Common myeloid progenitor, CD34-positive (primary cell): Measurements from ENCODE around the gene TTC23L.
A peak's percentile ranks its signal among the peaks of the same experiment; 100 is the strongest.

Experiments
- CTCF ChIA-PET: fragments of 350-600 bp; sonication (Branson Sonifier 250); formaldehyde crosslinking; loops from one replicate; lab custom pipeline; 2021; ENCODE audit warnings: antibody characterized with exemption; lab: Charles Lee
- POLR2A ChIA-PET: fragments of 350-600 bp; sonication (Branson Sonifier 250); formaldehyde crosslinking; loops from one replicate; lab custom pipeline; 2021; ENCODE audit warnings: antibody characterized with exemption; lab: Charles Lee
- DNase-seq, 3 donors: peaks; one replicate each; pipeline versions ENCODE4 v3.0.0 to v3.0.0-alpha.2; 2013
- H3K27ac ChIP-seq, 2 experiments: 1 replicate in 1 of 2; 2 replicates in 1 of 2; pipeline ENCODE4 v1.7.0; 2013; ENCODE audit warnings: inconsistent platforms in 2 of 2, low read length in 2 of 2, mild to moderate bottlenecking in 2 of 2, low read depth in 1 of 2, moderate library complexity in 1 of 2; ENCODE audit not compliant: severe bottlenecking in 2 of 2, insufficient read depth in 1 of 2, poor library complexity in 1 of 2
- H3K27me3 ChIP-seq, 5 experiments: replicated peaks in 2 of 5; 1 replicate in 3 of 5; 2 replicates in 2 of 5; pipeline versions ENCODE4 v1.6.1 to v1.7.0; 2013; ENCODE audit warnings: low read length in 4 of 5, mild to moderate bottlenecking in 2 of 5, moderate library complexity in 2 of 5, inconsistent platforms in 1 of 5; ENCODE audit not compliant: insufficient read depth in 5 of 5, control insufficient read depth in 4 of 5
- H3K36me3 ChIP-seq, 4 experiments: 1 replicate in 2 of 4; 2 replicates in 2 of 4; pipeline versions ENCODE4 v1.6.1 to v1.7.0; 2013; ENCODE audit warnings: low read length in 3 of 4, control low read depth in 1 of 4, mild to moderate bottlenecking in 1 of 4; ENCODE audit not compliant: control insufficient read depth in 4 of 4, insufficient read depth in 4 of 4
- H3K4me1 ChIP-seq, 4 experiments: 1 replicate in 3 of 4; 2 replicates in 1 of 4; pipeline versions ENCODE4 v1.6.1 to v1.7.1; 2013; ENCODE audit warnings: low read length in 3 of 4, mild to moderate bottlenecking in 3 of 4, control low read depth in 1 of 4, inconsistent platforms in 1 of 4, moderate library complexity in 1 of 4; ENCODE audit not compliant: control insufficient read depth in 4 of 4, insufficient read depth in 4 of 4; ENCODE audit errors: control extremely low read depth in 1 of 4
- H3K4me3 ChIP-seq, 7 experiments: 1 replicate in 4 of 7; 2 replicates in 3 of 7; pipeline versions ENCODE4 v1.5.1 to v1.7.0; 2013; ENCODE audit warnings: mild to moderate bottlenecking in 7 of 7, low read length in 6 of 7, moderate library complexity in 6 of 7, inconsistent platforms in 2 of 7, low read depth in 2 of 7, control low read depth in 1 of 7; ENCODE audit not compliant: insufficient read depth in 4 of 7, control insufficient read depth in 1 of 7; ENCODE audit errors: extremely low read depth in 1 of 7
- H3K9me3 ChIP-seq, 5 experiments: 1 replicate in 4 of 5; 2 replicates in 1 of 5; pipeline versions ENCODE4 v1.6.1 to v1.7.1; 2013; ENCODE audit warnings: low read length in 4 of 5, mild to moderate bottlenecking in 2 of 5, inconsistent platforms in 1 of 5, low read depth in 1 of 5, moderate library complexity in 1 of 5; ENCODE audit not compliant: control insufficient read depth in 4 of 5, insufficient read depth in 2 of 5; ENCODE audit errors: control extremely low read depth in 1 of 5
- WGBS: methylation state at CpG from one replicate; pipeline ENCODE4 v1.1.5; 2013; ENCODE audit not compliant: insufficient coverage; 5-methylcytosine and 5-hydroxymethylcytosine counted together

Gene TTC23L

DNA sequence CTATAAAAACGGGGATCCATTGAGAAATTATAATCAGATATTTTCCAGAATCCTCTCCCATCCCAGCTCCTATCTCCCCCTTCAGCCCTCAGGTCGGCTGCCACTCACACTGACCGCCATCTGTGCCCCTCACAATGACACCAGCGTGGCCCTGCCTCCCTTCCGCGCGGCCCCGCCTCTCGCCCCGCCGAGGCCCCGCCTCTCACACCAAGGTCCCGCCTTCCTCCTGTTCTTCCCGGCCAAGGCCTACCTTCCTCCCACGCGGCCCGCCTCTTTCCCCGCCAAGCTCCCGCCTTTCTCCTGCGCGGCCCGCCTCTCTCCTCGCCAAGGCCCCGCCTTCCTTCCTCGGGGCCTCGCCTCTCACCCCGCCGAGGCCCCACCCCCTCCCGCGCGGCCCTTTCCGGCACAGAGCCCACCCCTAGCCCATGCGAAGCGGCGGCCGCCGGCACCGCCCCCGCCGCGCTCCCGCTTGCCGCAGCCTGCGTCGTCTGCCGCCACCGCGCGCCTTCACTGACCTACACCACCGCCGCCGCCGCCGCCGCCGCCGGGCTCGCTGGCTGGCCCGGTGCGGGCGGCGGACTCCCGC is 90.3 kb downstream of the TTC23L start, which contains the start of gene DNAJC21:
TSS of gene DNAJC21 (plus strand) at position 426 of the 586 bp plus-strand sequence. CDS start 261 bp downstream, outside the sequence.
- CTCF ChIA-PET, result interaction anchor here (0.6 to 2.4 kb wide), 5 partner anchors 8 to 453 kb away, joined by 3 to 8 read pairs (median 4); partner anchors contain the start of gene RAD1
- no peaks in the 10 kb centered on the region for H3K27me3 ChIP-seq
- peaks cover 8 to 25% (median 16%) of the 10 kb centered on the region in 4 experiments for H3K4me1 ChIP-seq
- peak within 1 kb of the TSS; percentile 83 to 99 (median 97) for H3K4me3 ChIP-seq
- WGBS, result under 1% methylated on average over 33 of the region's 63 CpGs
- H3K27ac ChIP-seq, result peak within 1 kb of the TSS; percentile 81 to 90
- POLR2A ChIA-PET, result interaction anchor here (1.0 to 2.1 kb wide), 2 partner anchors 14 to 90 kb away, joined by 5 to 27 read pairs; partner anchors contain the start of genes BRIX1, RAD1 and TTC23L
- H3K9me3 ChIP-seq, result no peaks in the 10 kb centered on the region
- peaks cover 2 to 36% (median 18%) of the 10 kb centered on the region in 4 experiments for H3K36me3 ChIP-seq
- DNase-seq, result peak; percentile 97 to 99 (median 98)

DNA sequence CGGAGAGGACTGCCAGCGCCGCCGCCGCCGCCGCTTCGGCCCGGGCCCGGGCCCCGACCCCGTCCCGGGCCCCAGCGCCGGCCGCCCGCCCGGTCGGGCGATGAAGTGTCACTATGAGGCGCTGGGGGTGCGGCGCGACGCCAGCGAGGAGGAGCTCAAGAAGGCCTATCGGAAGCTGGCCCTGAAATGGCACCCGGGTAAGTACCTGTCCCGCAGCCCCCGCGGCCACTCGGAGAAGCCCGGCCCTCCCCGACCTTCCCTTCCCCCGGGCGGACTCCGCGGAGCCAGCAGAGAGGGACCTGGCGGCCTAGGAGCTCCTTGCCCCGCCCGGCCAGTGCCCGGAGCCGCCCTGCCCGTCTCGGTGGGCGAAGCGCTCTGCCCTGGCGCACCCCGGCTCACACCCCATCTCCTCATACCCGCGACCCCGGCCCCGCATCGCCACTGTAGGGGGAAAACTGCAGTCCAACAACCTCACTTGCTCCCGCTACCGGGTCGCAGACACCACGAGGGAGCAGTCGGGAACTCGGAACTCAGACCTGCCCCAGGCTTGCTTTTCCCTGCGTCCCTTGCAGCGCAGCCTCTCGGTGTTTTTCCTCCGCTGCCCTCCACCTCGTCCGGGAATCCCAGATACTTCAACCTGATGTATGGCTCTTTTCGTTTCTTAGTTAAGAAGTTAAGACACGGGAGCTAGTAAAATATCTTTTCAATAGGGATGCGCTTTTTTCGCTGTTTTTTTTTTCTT is 90.9 kb downstream of the TTC23L start:
- CTCF ChIA-PET, result interaction anchor here (0.6 to 2.4 kb wide), 5 partner anchors 9 to 454 kb away, joined by 3 to 8 read pairs (median 4); partner anchors contain the start of gene RAD1

DNA sequence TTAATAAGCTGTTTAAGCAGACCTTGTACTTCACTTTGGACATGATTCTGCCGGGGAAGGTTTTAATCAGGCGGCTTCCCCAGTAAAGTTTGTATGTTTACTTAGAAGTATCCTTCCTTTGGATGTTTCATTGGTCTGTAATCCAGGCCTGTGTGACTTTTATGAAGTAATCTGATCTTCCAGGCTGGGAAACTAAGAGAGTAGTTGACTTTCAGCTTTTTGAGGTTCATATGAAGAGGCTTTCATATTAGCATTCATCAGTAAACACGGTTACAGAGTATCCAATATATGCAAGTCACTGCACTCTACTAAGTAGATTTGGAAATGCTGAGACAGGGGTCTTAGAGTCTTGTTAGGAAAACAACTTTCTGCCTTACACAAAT is 91.5 kb downstream of the TTC23L start:
- no peaks in the 10 kb centered on the region for H3K9me3 ChIP-seq
- ChIA-PET POLR2A (interaction anchor here (0.6 to 2.1 kb wide), 2 partner anchors 15 kb away, joined by 5 to 27 read pairs; partner anchors contain the start of genes BRIX1 and RAD1), CTCF (interaction anchor here (1.8 kb wide), 2 partner anchors 9 to 444 kb away, joined by 3 to 4 read pairs; no protein-coding TSS in a partner anchor)
- peak overlapping the region; percentile 81 to 90 for H3K27ac ChIP-seq
- 0% methylated on average over 2 of the region's 3 CpGs for WGBS
- peak overlapping the region; percentile 67 to 99 (median 97) for H3K4me3 ChIP-seq
- H3K4me1 ChIP-seq, result peaks cover 8 to 25% (median 16%) of the 10 kb centered on the region in 4 experiments
- H3K36me3 ChIP-seq, result peaks cover 0 to 37% (median 17%) of the 10 kb centered on the region in 4 experiments
- H3K27me3 ChIP-seq, result no peaks in the 10 kb centered on the region
- peak in 2 of 3 donors; percentile 23 to 38 for DNase-seq

More for the DNA sequence above, 90.9 kb downstream of the TTC23L start:
- Histone ChIP-seq H3K9me3 (no peaks in the 10 kb centered on the region), H3K36me3 (peaks cover 2 to 37% (median 19%) of the 10 kb centered on the region in 4 experiments), H3K4me3 (peak overlapping the region; percentile 67 to 99 (median 97)), H3K27me3 (no peaks in the 10 kb centered on the region), H3K4me1 (peaks cover 8 to 25% (median 16%) of the 10 kb centered on the region in 4 experiments), H3K27ac (peak overlapping the region; percentile 81 to 90)
- WGBS, result 0% methylated on average over 65 of the region's 70 CpGs
- POLR2A ChIA-PET, result interaction anchor here (1.0 to 2.1 kb wide), 2 partner anchors 14 to 90 kb away, joined by 5 to 27 read pairs; partner anchors contain the start of genes BRIX1, RAD1 and TTC23L
- peak; percentile 85 to 95 (median 94) for DNase-seq

DNA sequence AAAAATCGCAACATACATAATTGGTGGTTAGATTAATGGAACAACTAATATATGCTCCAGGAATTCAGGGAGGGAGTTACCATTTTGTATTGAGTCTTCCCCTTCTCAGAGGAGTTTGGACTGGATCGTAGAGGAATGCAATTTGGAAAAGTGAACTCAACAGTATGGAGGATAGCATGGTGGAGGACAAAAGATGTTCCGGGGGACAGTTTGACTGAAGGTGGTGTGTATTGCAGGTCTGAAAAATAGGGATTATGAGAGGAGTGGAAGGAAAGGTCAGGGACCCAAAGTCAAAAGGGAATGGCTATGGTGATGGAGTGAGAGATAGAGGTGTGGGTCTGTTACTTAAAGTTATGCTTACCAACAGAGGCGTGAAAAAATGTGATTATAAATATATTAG is 91.9 kb downstream of the TTC23L start:
- peaks cover 8 to 25% (median 16%) of the 10 kb centered on the region in 4 experiments for H3K4me1 ChIP-seq
- H3K36me3 ChIP-seq, result peaks cover 0 to 33% (median 16%) of the 10 kb centered on the region in 4 experiments
- H3K9me3 ChIP-seq, result no peaks in the 10 kb centered on the region
- H3K27me3 ChIP-seq, result no peaks in the 10 kb centered on the region
- ChIA-PET CTCF (interaction anchor here (1.8 kb wide), 2 partner anchors 10 to 445 kb away, joined by 3 to 4 read pairs; no protein-coding TSS in a partner anchor), POLR2A (interaction anchor here (0.6 kb wide), 1 partner anchor 14 kb away, joined by 5 read pairs; no protein-coding TSS in a partner anchor)
- H3K4me3 ChIP-seq, result peak overlapping the region in 6 of 7 experiments; percentile 67 to 99 (median 97)
- peak overlapping the region in 1 of 2 experiments; percentile 90 for H3K27ac ChIP-seq
- no peak for DNase-seq
- WGBS, result 89% methylated on average over 3 of the region's 4 CpGs

DNA sequence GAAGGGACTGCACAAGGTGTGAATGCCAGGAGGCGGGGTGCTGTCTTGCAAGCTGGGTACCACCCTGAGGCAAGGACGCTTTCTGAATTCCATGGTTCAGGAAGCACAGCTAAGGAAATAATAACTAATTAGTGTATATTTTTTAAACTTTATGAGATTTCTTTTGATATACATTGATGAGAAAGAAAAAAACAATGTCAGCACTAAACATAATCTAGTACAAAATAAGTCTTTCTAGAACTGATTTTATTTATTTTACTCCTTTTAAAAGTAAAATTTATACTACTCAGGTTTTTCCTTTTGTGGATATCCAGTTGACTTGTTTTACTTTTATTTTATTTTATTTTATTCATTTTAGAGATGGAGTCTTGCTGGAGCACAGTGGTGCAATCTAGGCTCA is 94.0 kb downstream of the TTC23L start:
- ChIA-PET CTCF (no interaction called here), POLR2A (no interaction called here)
- peaks cover 8 to 25% (median 16%) of the 10 kb centered on the region in 4 experiments for H3K4me1 ChIP-seq
- no peak overlapping the region for H3K27ac ChIP-seq
- no CpG with 5 or more reads among the region's 2 CpGs for WGBS
- no peak for DNase-seq
- peaks cover 7 to 33% (median 22%) of the 10 kb centered on the region in 4 experiments for H3K36me3 ChIP-seq
- no peaks in the 10 kb centered on the region for H3K9me3 ChIP-seq
- no peak overlapping the region for H3K4me3 ChIP-seq
- H3K27me3 ChIP-seq, result no peaks in the 10 kb centered on the region

DNA sequence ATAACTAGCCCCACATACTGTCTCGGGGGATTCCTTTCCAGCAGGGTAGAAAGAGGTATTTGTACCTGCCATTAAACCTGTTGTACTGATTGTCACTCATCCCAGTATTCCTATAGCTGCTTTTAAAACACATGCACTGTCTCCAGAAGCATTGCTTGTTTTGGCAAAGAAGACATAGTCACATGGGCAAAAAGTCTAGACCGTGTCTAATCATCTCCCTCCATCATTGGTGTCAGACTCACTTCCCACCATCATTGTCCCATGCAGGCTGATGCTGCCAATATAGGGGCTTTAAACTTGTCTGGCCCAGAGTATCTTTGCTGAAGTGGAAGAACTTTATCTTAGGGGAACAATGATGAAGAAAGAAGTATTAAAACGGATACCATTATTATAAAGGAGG is 103.0 kb downstream of the TTC23L start:
- H3K4me3 ChIP-seq, result no peak overlapping the region
- CTCF ChIA-PET, result no interaction called here
- H3K9me3 ChIP-seq, result no peaks in the 10 kb centered on the region
- H3K36me3 ChIP-seq, result peaks cover 25 to 69% (median 49%) of the 10 kb centered on the region in 4 experiments
- POLR2A ChIA-PET, result no interaction called here
- no peak overlapping the region for H3K27ac ChIP-seq
- H3K4me1 ChIP-seq, result no peaks in the 10 kb centered on the region
- no peak for DNase-seq
- 95% methylated on average over 3 of the region's 3 CpGs for WGBS
- no peaks in the 10 kb centered on the region for H3K27me3 ChIP-seq
